AG04450 (cell line): Measurements from ENCODE around the gene PLCG2. TPM values are rescaled to one million over a fixed set of nuclear protein-coding genes. Genes with fewer than 3 reads are reported as not detected.
"Not testable (repeated sequence)": the region's sequence is repeated elsewhere in the genome, so short reads cannot be mapped to it uniquely, and the experiment has no call there.

Experiments used
- CTCF ChIA-PET: fragments of 300-600, 350-600 bp; formaldehyde crosslinking; extraction: SDS; loops from one replicate; lab custom pipeline; 2022; ENCODE audit warnings: antibody characterized with exemption, inconsistent platforms; lab: Charles Lee
- POLR2A ChIA-PET: fragments of 350-600 bp; formaldehyde crosslinking; extraction: SDS; loops from one replicate; lab custom pipeline; 2021; ENCODE audit warnings: antibody characterized with exemption, inconsistent platforms; lab: Yijun Ruan, JAX
- DNase-seq: peaks from one replicate; pipeline ENCODE4 v3.0.0-alpha.2; 2011; ENCODE audit warnings: low read depth, low spot score
- H3K27ac ChIP-seq: one replicate; pipeline ENCODE4 v1.5.1; 2012; ENCODE audit warnings: low read depth, low read length, control low read depth
- H3K27me3 ChIP-seq: one replicate; pipeline ENCODE4 v1.6.0; 2012; ENCODE audit warnings: low read length; ENCODE audit not compliant: control insufficient read depth, insufficient read depth
- H3K4me3 ChIP-seq: 2 replicates; pipeline ENCODE4 v1.5.1; 2011; ENCODE audit warnings: mild to moderate bottlenecking, low read depth, low read length, control low read depth
- H3K9me3 ChIP-seq: 2 replicates; pipeline ENCODE4 v1.5.1; 2012; ENCODE audit warnings: low read length; ENCODE audit not compliant: control insufficient read depth, insufficient read depth
- polyA plus RNA-seq: library from polyadenylated mRNA; depleted of rRNA; stranded (reverse); fragments of >200 nt; gene quantifications from 2 replicates; pipeline ENCODE4 v1.2.3, GENCODE V29; 2011
- TF ChIP-seq, protein P1 (sequence below): IDR thresholded peaks from 2 replicates; pipeline ENCODE4 v1.5.1; 2011; ENCODE audit warnings: low read depth, low read length, control low read depth, inconsistent platforms

Gene PLCG2
- polyA plus RNA-seq, 1 experiment = 0.16 TPM

DNA sequence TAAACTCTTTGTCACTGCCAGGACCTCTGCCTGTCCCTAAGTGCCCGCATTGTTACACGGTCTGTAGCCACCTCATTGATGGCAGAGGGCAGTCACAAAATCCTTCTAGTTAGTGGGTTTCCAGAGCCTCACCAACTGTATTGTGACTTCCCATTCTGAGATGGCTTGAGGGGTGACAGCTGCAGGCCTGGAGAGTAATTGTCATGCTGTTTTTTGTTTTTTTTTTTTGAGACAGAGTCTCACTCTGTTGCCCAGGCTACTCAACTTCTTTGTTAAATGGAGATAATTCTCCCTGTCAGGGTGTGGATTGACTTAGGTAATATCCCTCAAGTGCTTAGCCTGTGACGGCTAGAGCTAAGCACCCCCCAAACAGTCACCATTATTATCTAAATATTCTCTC, 154.3 kb downstream of the PLCG2 start:
- Histone ChIP-seq H3K4me3 (no peak overlapping the region), H3K27me3 (peaks cover 5% of the 10 kb centered on the region), H3K9me3 (no peaks in the 10 kb centered on the region), H3K27ac (no peak overlapping the region)
- DNase-seq = no peak
- POLR2A ChIA-PET = no interaction called here
- TF ChIP-seq, protein P1, sequence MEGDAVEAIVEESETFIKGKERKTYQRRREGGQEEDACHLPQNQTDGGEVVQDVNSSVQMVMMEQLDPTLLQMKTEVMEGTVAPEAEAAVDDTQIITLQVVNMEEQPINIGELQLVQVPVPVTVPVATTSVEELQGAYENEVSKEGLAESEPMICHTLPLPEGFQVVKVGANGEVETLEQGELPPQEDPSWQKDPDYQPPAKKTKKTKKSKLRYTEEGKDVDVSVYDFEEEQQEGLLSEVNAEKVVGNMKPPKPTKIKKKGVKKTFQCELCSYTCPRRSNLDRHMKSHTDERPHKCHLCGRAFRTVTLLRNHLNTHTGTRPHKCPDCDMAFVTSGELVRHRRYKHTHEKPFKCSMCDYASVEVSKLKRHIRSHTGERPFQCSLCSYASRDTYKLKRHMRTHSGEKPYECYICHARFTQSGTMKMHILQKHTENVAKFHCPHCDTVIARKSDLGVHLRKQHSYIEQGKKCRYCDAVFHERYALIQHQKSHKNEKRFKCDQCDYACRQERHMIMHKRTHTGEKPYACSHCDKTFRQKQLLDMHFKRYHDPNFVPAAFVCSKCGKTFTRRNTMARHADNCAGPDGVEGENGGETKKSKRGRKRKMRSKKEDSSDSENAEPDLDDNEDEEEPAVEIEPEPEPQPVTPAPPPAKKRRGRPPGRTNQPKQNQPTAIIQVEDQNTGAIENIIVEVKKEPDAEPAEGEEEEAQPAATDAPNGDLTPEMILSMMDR = no peak
- CTCF ChIA-PET = interaction anchor here (1.4 to 1.8 kb wide), 2 partner anchors 297 to 330 kb away, joined by 4 read pairs; no protein-coding TSS in a partner anchor

DNA sequence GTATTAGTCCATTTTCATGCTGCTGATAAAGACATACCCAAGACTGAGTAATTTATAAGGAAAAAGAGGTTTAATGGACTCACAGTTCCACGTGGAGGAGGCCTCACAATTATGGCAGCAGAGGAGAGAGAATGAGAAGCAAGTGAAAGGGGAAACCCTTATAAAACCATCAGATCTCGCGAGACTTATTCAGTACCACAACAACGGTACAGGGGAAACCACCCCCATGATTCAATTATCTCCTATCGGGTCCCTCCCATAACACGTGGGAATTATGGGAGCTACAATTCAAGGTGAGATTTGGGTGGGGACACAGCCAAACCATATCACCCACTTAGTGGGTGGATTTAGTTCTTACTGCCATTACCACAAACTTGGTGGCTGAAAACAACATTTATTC, 155.6 kb downstream of the PLCG2 start:
- CTCF ChIA-PET = interaction anchor here (1.4 kb wide), 1 partner anchor 329 kb away, joined by 4 read pairs; no protein-coding TSS in a partner anchor
- H3K27ac ChIP-seq, H3K4me3 ChIP-seq, H3K27me3 ChIP-seq, H3K9me3 ChIP-seq, DNase-seq, POLR2A ChIA-PET: not testable (repeated sequence)

DNA sequence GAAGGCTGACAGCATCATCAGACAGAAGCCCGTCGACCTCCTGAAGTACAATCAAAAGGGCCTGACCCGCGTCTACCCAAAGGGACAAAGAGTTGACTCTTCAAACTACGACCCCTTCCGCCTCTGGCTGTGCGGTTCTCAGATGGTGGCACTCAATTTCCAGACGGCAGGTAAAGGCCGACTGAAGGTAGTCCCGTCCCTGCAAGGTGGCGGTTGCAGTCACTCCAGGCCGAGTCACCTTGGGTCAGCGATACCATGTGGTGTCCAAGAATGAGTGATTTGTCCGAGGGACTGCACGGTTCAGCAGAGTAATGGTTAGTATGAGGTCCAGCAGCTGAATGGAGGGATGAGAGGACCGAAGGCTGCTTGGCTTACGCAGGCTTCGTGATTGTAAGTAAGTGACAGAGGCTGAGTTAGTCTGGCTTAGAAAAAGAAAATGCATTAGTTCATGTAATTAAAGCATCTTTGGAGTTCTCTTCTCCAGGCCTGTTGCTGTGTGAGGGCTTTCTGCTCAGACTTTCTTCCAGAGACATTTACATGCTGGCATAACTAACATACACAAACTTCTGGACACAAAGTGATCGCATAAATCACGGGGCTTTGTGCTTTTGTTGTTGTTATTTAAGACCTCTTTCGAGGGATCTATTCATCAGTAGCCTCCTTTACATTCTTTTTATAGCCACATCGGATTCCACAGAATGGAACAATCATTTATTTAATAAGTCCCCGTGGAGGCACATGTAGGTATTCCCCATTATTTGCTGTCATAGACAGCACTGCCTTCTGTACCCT, 157.3 kb downstream of the PLCG2 start:
- Histone ChIP-seq H3K4me3 (no peak overlapping the region), H3K9me3 (no peaks in the 10 kb centered on the region), H3K27me3 (peaks cover 3% of the 10 kb centered on the region), H3K27ac (no peak overlapping the region)
- DNase-seq = no peak
- ChIA-PET POLR2A (no interaction called here), CTCF (no interaction called here)
- TF ChIP-seq, protein P1 = no peak

GRCh38 chr16:81937305-81938038, 158.4 kb downstream of the PLCG2 start:
- ChIA-PET POLR2A (no interaction called here), CTCF (interaction anchor here (1.8 kb wide), 1 partner anchor 293 kb away, joined by 8 read pairs; no protein-coding TSS in a partner anchor)
- TF ChIP-seq, protein P1 = no peak
- no peak for DNase-seq
- Histone ChIP-seq H3K4me3 (no peak overlapping the region), H3K27me3 (peaks cover 3% of the 10 kb centered on the region), H3K27ac (no peak overlapping the region), H3K9me3 (no peaks in the 10 kb centered on the region)

DNA sequence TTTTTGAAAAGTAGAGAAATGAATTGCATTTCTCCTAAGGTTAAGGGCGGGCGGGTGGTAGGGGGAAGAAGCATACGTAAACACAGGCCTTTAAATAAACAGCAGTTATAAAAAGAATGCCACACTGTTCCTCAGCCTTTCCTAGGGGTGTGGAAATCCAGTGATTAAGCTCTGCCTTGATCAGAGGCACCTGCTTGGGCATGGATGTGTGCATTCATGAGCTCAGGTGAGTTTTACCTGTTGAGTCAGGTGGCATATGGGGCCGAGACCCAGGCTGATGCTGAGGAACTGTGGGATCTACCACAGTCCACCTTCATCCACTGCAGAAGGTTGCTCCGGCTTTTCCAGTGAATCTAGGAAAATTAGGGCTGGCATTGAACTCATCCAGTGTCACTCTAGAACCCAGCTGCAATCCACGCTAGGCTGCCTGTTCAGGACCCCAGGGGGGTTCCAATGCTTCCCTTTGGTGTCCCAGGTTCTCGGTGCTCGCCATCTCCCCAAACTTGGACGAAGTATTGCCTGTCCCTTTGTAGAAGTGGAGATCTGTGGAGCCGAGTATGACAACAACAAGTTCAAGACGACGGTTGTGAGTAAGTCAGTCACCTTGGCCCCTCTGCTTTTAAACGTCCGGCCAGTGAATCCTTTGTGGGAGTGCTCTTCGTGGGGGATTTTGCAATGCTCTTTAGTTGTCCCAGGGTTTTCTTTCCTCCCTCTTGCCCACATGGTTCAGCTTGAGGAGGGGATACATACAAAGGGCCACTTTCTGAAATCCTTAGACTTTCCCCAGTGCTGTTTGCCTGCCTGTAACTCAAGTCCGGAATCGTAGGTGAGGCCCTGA, 159.5 kb downstream of the PLCG2 start:
- H3K27ac ChIP-seq = no peak overlapping the region
- H3K9me3 ChIP-seq = no peaks in the 10 kb centered on the region
- no peak for DNase-seq
- POLR2A ChIA-PET = no interaction called here
- CTCF ChIA-PET = interaction anchor here (1.8 kb wide), 1 partner anchor 292 kb away, joined by 8 read pairs; no protein-coding TSS in a partner anchor
- no peak overlapping the region for H3K4me3 ChIP-seq
- TF ChIP-seq, protein P1 = no peak
- H3K27me3 ChIP-seq = peaks cover 3% of the 10 kb centered on the region
